ENCODE results near the gene LTK.

Gene LTK

DNA sequence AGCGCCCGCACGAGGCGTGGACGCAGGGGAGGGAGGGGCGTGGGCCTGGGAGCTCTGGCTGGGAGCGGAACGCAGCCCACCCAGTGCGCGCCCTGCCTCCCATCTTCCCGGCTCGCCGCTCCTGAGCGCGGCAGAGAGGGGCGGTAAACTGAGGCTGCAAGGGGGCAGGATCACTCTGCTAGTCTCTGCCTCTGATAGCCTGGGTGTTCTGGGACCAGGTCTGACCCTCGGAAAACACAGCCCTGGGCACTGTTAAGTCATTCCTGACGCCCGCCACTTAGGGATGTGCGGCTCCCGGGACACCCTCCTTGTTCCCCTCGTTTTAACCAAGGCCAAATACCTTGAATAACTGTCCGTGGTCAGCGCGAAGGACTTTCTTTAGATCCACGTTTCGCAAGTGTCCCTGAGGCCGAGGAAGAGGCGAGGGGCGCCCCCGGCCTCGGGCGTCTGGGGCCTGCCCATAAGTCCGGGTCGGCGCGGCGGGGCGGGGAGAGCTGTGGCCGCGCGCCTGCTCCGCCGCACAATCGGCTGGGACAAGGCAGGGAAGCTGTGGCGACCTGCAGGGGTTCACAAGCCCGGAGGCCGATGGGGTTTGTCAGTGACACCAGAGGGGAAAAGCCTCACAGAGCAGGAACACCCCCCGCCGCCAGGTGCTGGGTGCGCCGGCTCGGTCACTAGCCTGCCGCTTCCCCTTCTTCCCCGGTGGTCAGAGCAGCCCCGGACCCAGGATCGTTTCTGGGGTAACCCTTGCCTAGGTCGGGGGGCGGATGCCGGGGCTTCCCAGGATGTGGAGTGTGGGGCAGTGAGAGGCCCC is 18.5 kb downstream of the LTK start:
- DNase-seq (ENCODE audit: low spot score) = peak; percentile 73
- in situ Hi-C loops (cut with MboI; ENCODE audit: low pct_unique_long_range_greater_than_20kb, low sequenced_read_pairs, unreplicated experiment) = no loop called here
- TF ChIP-seq CTCF (IDR thresholded peaks at IDR 0.05; ENCODE audit: extremely low read depth, insufficient read depth, missing control alignments) = peak; percentile 3

GRCh38 chr15:41494190-41494921 is 19.3 kb downstream of the LTK start:
- peak; percentile 72 for DNase-seq (ENCODE audit: low spot score)
- no peak for TF ChIP-seq CTCF (IDR thresholded peaks at IDR 0.05; ENCODE audit: extremely low read depth, insufficient read depth, missing control alignments)
- in situ Hi-C loops (cut with MboI; ENCODE audit: low pct_unique_long_range_greater_than_20kb, low sequenced_read_pairs, unreplicated experiment) = no loop called here

- no peak for TF ChIP-seq CTCF (IDR thresholded peaks at IDR 0.05; ENCODE audit: extremely low read depth, insufficient read depth, missing control alignments)
- in situ Hi-C loops (cut with MboI; ENCODE audit: low pct_unique_long_range_greater_than_20kb, low sequenced_read_pairs, unreplicated experiment) = no loop called here
- DNase-seq (ENCODE audit: low spot score) = no peak
Measured at GRCh38 chr15:41493902-41494189, 19.8 kb downstream of the LTK start.

DNA sequence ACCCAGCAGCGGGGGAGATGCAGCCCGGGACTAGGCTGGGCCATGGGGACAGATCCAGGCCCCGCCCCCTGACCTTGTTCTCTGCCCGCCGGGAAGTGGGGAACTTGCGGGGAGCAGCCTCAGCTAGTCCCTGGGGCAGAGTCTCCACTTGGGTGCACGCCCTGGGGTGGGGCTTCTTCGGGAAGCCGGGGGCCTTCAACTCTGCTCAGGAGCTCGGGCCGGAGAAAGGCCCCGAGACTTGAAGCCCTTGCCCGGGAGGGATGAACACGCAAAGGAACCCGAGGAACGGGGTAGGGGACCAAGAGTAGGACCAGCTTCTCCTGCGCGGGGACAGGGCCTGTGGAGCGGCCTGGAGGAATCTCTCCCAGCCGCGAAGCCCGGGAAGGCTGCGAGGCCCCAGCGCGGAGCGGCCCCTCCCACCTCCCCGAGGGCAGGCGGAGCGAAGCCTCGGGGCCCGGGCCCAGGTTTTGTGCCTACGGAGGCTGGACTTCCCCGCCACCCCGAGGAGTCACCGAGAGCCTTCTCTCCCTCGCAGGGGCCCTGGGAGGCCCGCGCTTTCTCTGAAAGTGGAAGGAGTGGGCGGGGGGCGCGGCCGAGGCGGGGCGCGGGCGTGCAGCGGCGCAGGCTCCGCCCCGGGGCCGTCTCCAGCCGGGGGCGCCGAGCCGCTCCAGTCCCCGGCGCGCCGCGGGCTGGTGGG is 20.3 kb downstream of the LTK start, which contains the start of gene ITPKA:
TSS of gene ITPKA (plus strand) at position 670 of the 697 bp plus-strand sequence. CDS start 54 bp downstream, outside the sequence.
- DNase-seq (ENCODE audit: low spot score) = peak; percentile 96
- no peak for TF ChIP-seq CTCF (IDR thresholded peaks at IDR 0.05; ENCODE audit: extremely low read depth, insufficient read depth, missing control alignments)
- in situ Hi-C loops (cut with MboI; ENCODE audit: low pct_unique_long_range_greater_than_20kb, low sequenced_read_pairs, unreplicated experiment) = no loop called here

DNA sequence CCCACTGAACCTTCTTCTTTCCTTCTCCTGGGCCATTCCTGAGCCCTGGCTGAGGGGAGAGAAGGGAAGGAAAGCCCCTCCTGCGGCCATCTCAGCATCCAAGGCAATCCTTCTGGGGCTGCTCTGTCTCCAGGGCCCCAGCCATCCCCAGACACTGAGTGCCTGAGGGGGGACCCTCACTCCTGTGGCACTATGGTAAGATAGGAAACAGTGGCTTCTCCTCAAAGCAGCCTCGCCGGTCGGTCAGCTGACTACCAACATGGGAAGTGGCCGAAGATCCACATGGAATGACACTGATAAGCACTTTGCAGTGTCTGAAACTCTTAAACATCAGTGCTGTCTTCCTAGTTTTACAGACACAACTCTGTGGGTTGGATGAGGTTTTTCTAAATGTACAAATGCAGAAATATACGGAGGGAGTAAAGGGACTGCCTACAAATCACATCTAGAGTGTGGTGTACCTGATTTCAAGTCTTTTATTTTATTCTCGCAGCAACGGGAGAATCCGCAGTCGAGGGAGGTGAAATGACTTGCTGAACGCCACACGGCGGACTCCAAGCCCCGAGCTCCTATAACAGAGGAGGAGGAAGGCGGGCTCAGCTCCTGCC is 20.9 kb downstream of the LTK start:
- no peak for TF ChIP-seq CTCF (IDR thresholded peaks at IDR 0.05; ENCODE audit: extremely low read depth, insufficient read depth, missing control alignments)
- no peak for DNase-seq (ENCODE audit: low spot score)
- in situ Hi-C loops (cut with MboI; ENCODE audit: low pct_unique_long_range_greater_than_20kb, low sequenced_read_pairs, unreplicated experiment) = no loop called here

GRCh38 chr15:41491889-41492288 is 21.7 kb downstream of the LTK start:
- in situ Hi-C loops (cut with MboI; ENCODE audit: low pct_unique_long_range_greater_than_20kb, low sequenced_read_pairs, unreplicated experiment) = no loop called here
- TF ChIP-seq CTCF (IDR thresholded peaks at IDR 0.05; ENCODE audit: extremely low read depth, insufficient read depth, missing control alignments) = no peak
- no peak for DNase-seq (ENCODE audit: low spot score)
